ENCODE data around the gene OPN4. TPM values are rescaled to one million over a fixed set of nuclear protein-coding genes. Genes with fewer than 3 reads are reported as not detected.
"Not testable (repeated sequence)": the region's sequence is repeated elsewhere in the genome, so short reads cannot be mapped to it uniquely, and the experiment has no call there.

Gene OPN4
- total RNA-seq, 1 experiment from 2014 or later = not detected

GRCh38 chr10:86642499-86642898 is 11.8 kb upstream of the OPN4 start:
- Histone ChIP-seq H3K27me3 (no peaks in the 10 kb centered on the region), H3K4me3 (no peak overlapping the region), H3K9me3 (replicated peaks) (no peaks in the 10 kb centered on the region), H3K27ac (no peak overlapping the region), H3K36me3 (no peaks in the 10 kb centered on the region), H3K4me1 (peaks cover 2% of the 10 kb centered on the region)
- peak in 1 of 2 experiments; percentile 22 for DNase-seq

- H3K9me3 ChIP-seq (replicated peaks) = no peaks in the 10 kb centered on the region
- DNase-seq = no peak
- H3K4me1 ChIP-seq = peaks cover 18% of the 10 kb centered on the region
- H3K27me3 ChIP-seq = no peaks in the 10 kb centered on the region
- H3K27ac ChIP-seq = no peak overlapping the region
- H3K4me3 ChIP-seq = no peak overlapping the region
- no peaks in the 10 kb centered on the region for H3K36me3 ChIP-seq
These were observed 10.1 kb upstream of the OPN4 start for GRCh38 chr10:86644152-86644793.

DNA sequence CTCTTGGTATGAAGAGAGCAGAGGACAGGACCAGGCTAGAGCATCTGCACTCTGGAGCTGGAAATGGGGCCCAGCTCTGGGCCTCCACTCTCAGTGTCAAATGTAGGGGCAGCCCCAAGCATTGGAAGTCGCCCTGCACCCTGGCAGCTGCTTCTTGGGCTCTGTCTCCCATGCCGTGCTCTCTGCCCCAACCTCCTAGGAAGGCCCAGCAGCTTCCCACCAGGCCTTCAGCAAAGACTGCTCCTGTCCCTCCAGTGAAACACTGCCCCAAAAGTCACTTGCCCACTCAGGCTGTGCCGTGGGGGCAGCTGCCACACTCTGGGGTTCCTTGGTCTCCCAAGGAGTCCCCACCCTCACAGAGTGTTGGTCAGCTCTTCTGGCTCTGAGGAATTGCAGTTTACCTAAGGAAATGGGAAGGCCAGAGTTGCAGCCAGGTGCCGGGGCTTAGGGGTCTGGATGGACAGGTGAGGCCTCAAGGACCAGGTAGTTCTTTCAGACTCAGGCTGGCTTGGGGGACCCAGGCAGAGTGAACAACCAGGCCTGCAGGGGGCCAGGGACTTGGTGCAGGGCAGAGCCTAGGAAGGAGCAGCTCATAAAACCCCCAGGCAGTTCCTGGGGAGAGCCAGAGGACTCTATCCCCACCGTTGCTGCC is 9.4 kb upstream of the OPN4 start:
- Histone ChIP-seq H3K36me3 (no peaks in the 10 kb centered on the region), H3K4me1 (peaks cover 25% of the 10 kb centered on the region), H3K4me3 (no peak overlapping the region), H3K27ac (no peak overlapping the region), H3K27me3 (no peaks in the 10 kb centered on the region), H3K9me3 (replicated peaks) (no peaks in the 10 kb centered on the region)
- DNase-seq = no peak

GRCh38 chr10:86645621-86646165 is 8.7 kb upstream of the OPN4 start:
- H3K4me1 ChIP-seq = peaks cover 33% of the 10 kb centered on the region
- not testable (repeated sequence) for H3K27me3 ChIP-seq; H3K9me3 ChIP-seq (replicated peaks); H3K4me3 ChIP-seq; H3K27ac ChIP-seq; DNase-seq; H3K36me3 ChIP-seq

DNA sequence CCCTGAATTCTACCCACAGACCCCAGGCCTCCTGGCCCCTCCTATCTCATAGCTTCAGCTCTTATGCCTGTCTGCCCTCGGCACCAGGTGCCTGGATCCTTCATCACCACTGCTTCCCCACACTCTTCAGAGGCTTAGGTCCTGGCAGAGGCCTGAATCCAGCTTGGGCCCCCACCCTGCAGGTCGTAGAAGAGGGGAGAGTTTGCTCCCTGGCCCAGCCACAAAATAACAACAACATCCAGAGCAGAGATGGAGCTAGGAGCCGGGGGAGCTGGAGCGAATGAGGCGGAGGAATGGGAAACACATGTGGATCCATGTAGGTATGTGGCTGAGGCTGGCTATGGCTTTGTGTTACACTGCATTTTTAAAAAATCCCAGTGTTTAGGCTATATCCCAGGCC is 7.8 kb upstream of the OPN4 start:
- Histone ChIP-seq H3K36me3 (no peaks in the 10 kb centered on the region), H3K4me1 (peaks cover 41% of the 10 kb centered on the region), H3K27ac (no peak overlapping the region), H3K9me3 (replicated peaks) (no peaks in the 10 kb centered on the region), H3K27me3 (no peaks in the 10 kb centered on the region), H3K4me3 (no peak overlapping the region)
- no peak for DNase-seq

DNA sequence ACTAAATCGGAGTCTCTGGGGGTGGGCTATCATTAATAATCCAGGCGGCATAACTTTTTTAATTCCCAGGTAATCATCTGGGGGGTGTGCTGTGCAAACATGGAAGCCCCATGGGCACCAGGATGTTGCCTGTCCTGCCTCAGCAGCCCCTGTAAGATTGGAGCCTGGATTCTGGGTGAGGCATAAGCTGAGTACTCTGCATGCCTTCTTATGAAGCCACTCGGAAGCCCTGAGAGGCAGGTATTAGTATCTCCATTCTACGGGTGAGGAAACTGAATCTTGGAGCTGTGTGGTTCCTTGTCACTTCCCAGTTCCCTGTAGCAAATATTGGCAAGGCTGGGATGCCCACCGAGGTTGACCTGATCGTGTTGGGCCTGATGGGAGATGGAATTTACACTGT is 7.4 kb upstream of the OPN4 start:
- Histone ChIP-seq H3K4me1 (peaks cover 45% of the 10 kb centered on the region), H3K36me3 (no peaks in the 10 kb centered on the region)

GRCh38 chr10:86647773-86648703 is 6.3 kb upstream of the OPN4 start:
- H3K36me3 ChIP-seq = no peaks in the 10 kb centered on the region
- H3K27ac ChIP-seq = peak overlapping the region; percentile 59
- H3K27me3 ChIP-seq = no peaks in the 10 kb centered on the region
- no peaks in the 10 kb centered on the region for H3K9me3 ChIP-seq (replicated peaks)
- peaks cover 54% of the 10 kb centered on the region for H3K4me1 ChIP-seq
- H3K4me3 ChIP-seq = peak overlapping the region; percentile 29
- DNase-seq = peak; percentile 59 to 64

More for the DNA sequence above, 7.4 kb upstream of the OPN4 start:
- no peak overlapping the region for H3K27ac ChIP-seq
- H3K4me3 ChIP-seq = no peak overlapping the region
- H3K9me3 ChIP-seq (replicated peaks) = no peaks in the 10 kb centered on the region
- no peaks in the 10 kb centered on the region for H3K27me3 ChIP-seq
- DNase-seq = no peak

- Histone ChIP-seq H3K27ac (peak overlapping the region; percentile 59), H3K9me3 (replicated peaks) (no peaks in the 10 kb centered on the region), H3K27me3 (no peaks in the 10 kb centered on the region), H3K36me3 (no peaks in the 10 kb centered on the region), H3K4me1 (peaks cover 56% of the 10 kb centered on the region), H3K4me3 (peak overlapping the region; percentile 29)
- DNase-seq = peak; percentile 87 to 88
These were observed 5.5 kb upstream of the OPN4 start for GRCh38 chr10:86648704-86649427.

GRCh38 chr10:86649471-86650150 is 4.7 kb upstream of the OPN4 start:
- Histone ChIP-seq H3K27ac (peak overlapping the region; percentile 59), H3K4me1 (peaks cover 56% of the 10 kb centered on the region), H3K36me3 (no peaks in the 10 kb centered on the region), H3K27me3 (no peaks in the 10 kb centered on the region), H3K9me3 (replicated peaks) (no peaks in the 10 kb centered on the region), H3K4me3 (no peak overlapping the region)
- DNase-seq = peak; percentile 48 to 54

- Histone ChIP-seq H3K4me3 (no peak overlapping the region), H3K9me3 (replicated peaks) (no peaks in the 10 kb centered on the region), H3K4me1 (peaks cover 56% of the 10 kb centered on the region), H3K27me3 (no peaks in the 10 kb centered on the region), H3K36me3 (no peaks in the 10 kb centered on the region), H3K27ac (peak overlapping the region; percentile 59)
- DNase-seq = no peak
These were observed 4.2 kb upstream of the OPN4 start for GRCh38 chr10:86650151-86650550.

DNA sequence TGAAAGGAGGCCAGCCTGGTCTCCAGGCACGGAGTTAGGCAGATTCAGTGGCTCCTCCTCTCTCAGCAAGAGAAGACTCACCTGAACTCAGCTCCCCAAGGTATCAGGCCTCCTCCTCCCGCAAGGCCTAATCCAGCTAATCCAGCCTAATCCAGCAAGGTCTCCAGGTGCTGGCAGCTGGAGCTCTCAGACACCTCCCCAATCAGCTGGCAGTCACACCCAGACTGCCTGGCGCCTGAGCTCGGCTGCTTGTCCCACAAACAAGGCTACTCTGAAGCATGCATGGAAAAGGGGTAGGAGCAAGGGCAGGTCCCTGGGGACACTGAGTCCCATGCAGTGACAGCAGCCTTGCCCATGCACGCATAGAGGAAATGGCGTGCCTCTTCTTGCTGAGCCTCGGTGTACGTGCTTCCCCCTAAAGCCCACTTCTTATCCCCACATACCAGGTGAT is 3.3 kb upstream of the OPN4 start:
- H3K4me3 ChIP-seq = no peak overlapping the region
- H3K27me3 ChIP-seq = no peaks in the 10 kb centered on the region
- peak in 1 of 2 experiments; percentile 15 for DNase-seq
- no peaks in the 10 kb centered on the region for H3K9me3 ChIP-seq (replicated peaks)
- no peak overlapping the region for H3K27ac ChIP-seq
- no peaks in the 10 kb centered on the region for H3K36me3 ChIP-seq
- peaks cover 56% of the 10 kb centered on the region for H3K4me1 ChIP-seq

GRCh38 chr10:86651631-86652331 is 2.6 kb upstream of the OPN4 start:
- H3K9me3 ChIP-seq (replicated peaks) = no peaks in the 10 kb centered on the region
- no peak overlapping the region for H3K4me3 ChIP-seq
- H3K4me1 ChIP-seq = peaks cover 56% of the 10 kb centered on the region
- H3K27ac ChIP-seq = peak overlapping the region; percentile 77; the same call in 1 of the 2 replicates
- H3K36me3 ChIP-seq = no peaks in the 10 kb centered on the region
- no peak for DNase-seq
- no peaks in the 10 kb centered on the region for H3K27me3 ChIP-seq
